HG03354 (cell line): Measurements from ENCODE around the gene CHSY1.
"Not testable (repeated sequence)": the region's sequence is repeated elsewhere in the genome, so short reads cannot be mapped to it uniquely, and the experiment has no call there.

Experiments
- ATAC-seq: cut with Tn5 transposase; IDR thresholded peaks from one replicate; pipeline ENCODE4 v1.9.1; 2021; ENCODE audit warnings: mild to moderate bottlenecking; ENCODE audit not compliant: unreplicated experiment, poor library complexity, severe bottlenecking

CHSY1 gene

DNA sequence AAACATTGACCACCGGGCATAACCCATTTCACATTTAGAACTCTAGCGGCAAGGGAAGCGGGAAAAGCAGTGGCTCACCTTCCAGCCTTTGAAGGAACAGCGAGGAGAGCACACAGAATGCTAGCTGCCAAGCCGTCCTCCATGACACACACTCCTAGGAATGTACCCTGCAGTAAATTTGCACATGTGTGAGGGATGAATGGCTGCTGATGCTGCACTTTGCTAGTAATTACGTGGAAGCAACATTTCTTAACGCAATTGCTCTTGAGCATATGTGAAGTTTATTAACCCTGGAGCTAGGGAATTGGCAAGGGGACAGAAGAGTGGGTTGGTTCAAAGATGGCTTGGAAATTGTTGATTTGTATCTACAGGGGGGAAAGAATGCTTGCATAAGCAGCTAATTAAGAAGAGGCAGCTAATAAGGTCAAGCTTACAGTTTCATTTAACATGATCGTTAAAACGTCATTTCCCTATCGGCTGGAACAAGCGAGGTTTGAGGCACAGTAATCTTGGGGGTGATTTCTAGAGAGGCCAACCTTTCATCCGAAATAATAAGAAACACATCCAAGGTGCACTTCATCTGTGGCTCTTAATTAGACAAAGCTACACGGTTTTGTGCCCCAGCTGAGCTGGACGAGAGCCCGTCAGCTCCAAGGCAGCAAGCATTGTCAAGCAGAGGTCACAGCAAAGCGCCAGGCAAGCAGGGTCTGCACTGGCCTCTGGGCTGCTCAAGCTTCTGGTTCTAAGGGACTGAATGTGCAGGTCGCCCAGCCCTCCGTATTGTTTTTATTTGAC, 123.4 kb downstream of the CHSY1 start:
- no peak for ATAC-seq

DNA sequence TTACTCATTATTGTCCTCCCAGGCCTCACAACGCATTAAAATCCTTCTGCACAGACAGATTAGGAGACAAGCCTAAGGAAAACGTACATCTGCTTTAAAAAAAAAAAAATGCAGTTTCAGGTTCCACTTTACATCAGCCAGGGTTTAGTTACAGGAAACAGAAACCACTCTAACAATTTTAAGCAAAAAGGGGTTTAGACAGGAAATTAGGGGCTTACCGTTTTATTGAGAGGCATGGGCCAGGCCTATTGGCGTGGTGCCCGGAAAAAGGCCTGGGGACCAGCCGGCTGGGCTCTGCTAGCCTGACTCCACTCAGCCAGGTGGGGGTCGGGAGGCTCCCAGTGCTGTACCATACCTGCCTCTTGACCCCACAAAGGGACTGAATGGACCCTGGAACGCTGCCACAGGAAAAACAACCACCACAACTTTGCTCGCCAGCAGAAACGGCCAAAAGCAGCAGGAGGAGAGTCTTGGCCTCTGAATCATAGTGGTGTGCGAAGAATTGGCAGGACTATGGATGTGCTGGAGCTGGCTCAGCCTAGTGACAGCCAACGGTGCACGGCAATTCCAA, 124.3 kb downstream of the CHSY1 start:
- ATAC-seq, result peak; percentile 83

DNA sequence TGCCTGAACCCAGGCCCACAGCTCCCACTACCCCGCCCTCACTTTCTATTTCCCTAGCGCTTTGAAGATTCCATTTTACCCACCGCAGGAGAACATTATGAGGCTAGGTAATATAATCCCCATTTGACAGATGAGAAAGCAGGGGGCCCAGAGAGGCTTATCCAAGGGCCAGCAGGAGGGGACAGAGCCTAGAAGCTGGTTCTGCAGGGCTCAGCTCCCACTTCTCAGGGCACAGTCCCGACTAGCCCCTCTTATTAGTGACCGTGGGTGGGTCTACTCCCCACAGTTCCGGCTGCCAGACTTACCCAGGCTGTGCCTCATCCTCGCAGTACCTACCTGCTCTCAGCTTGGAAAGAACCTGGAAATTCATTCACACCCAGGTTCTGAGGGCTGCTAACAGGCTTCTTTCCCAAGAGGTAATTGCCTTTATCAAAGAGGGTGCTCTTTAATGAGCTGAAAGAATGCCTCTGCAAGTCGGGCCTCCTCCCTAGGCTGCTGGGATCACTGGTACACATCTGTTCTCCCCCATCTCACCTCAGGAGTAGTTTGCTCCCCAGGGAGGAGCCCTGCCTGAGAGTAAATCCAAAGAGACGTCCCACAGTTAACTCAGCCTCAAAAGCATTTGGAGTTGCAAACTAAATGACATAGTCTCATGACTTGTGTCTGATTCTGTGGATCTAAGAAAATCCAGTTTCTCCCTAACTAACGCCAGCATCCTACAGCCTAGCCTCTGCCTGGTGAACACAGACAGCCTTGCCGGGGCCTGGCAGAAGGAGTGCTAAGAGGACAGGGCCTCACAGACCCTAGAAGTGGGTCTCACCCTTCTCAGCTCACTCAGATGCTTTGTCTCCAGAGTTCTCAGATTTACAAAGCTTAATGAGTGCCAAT, 125.0 kb downstream of the CHSY1 start:
- ATAC-seq, result peak; percentile 53

DNA sequence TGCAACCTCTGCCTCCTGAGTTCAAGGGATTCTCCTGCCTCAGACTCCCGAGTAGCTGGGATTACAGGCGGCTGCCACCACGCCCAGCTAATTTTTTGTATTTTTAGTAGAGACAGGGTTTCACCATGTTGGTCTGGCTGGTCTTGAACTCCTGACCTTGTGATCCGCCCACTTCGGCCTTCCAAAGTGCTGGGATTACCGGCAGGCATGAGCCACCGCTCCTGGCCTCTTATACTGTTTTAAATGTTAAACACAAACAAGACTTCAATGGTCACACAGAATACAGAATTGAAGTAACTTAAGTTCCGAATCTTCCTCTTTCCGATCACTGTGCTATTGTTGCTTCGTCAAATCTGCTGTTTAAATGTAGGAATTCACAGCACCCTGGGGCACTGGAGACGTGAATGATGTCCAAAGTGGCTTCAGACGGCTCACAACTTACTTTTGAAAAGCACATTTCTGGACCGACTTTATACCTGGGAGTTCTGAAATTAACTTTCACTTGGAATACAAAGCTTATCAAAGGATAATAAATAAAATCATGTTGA, 125.9 kb downstream of the CHSY1 start:
- ATAC-seq, result not testable (repeated sequence)
